Adipocyte (in vitro differentiated cells): ENCODE data around the gene RILPL1.
"Not testable (repeated sequence)": the region's sequence is repeated elsewhere in the genome, so short reads cannot be mapped to it uniquely, and the experiment has no call there.

Source experiments
- DNase-seq: peaks from one replicate; pipeline ENCODE4 v3.0.0-alpha.2; 2015; ENCODE audit warnings: low read depth
- H3K27me3 ChIP-seq: replicated peaks from 2 replicates; pipeline ENCODE4 v1.7.0; 2013; ENCODE audit warnings: mild to moderate bottlenecking, low read length, moderate library complexity; ENCODE audit not compliant: control insufficient read depth, insufficient read depth
- H3K36me3 ChIP-seq: 2 replicates; pipeline ENCODE4 v1.7.0; 2013; ENCODE audit warnings: low read length, mild to moderate bottlenecking, moderate library complexity; ENCODE audit not compliant: control insufficient read depth, insufficient read depth, severe bottlenecking
- H3K4me1 ChIP-seq: 2 replicates; pipeline ENCODE4 v1.7.0; 2013; ENCODE audit warnings: mild to moderate bottlenecking, low read length, moderate library complexity; ENCODE audit not compliant: control insufficient read depth, insufficient read depth
- H3K4me3 ChIP-seq: 2 replicates; pipeline ENCODE4 v1.7.0; 2013; ENCODE audit warnings: mild to moderate bottlenecking, low read length, moderate library complexity
- H3K9ac ChIP-seq: 2 replicates; pipeline ENCODE4 v1.7.0; 2013; ENCODE audit warnings: mild to moderate bottlenecking, low read length, moderate library complexity
- H3K9me3 ChIP-seq: 2 replicates; pipeline ENCODE4 v1.7.0; 2013; ENCODE audit warnings: mild to moderate bottlenecking, low read length, moderate library complexity; ENCODE audit not compliant: control insufficient read depth

The RILPL1 gene

GRCh38 chr12:123436017-123436964 lies 97.2 kb downstream of the RILPL1 start, which contains the start of gene RILPL2:
Gene RILPL2, minus strand, starts transcription at chr12:123436684. Its CDS starts 264 bp downstream, at chr12:123436420.
- peak within 1 kb of the TSS; percentile 98 for H3K4me3 ChIP-seq
- DNase-seq: peak; percentile 93
- no peaks in the 10 kb centered on the region for H3K36me3 ChIP-seq
- H3K9ac ChIP-seq: peak within 1 kb of the TSS; percentile 94
- H3K9me3 ChIP-seq: no peaks in the 10 kb centered on the region
- no peaks in the 10 kb centered on the region for H3K27me3 ChIP-seq
- peaks cover 16% of the 10 kb centered on the region for H3K4me1 ChIP-seq

DNA sequence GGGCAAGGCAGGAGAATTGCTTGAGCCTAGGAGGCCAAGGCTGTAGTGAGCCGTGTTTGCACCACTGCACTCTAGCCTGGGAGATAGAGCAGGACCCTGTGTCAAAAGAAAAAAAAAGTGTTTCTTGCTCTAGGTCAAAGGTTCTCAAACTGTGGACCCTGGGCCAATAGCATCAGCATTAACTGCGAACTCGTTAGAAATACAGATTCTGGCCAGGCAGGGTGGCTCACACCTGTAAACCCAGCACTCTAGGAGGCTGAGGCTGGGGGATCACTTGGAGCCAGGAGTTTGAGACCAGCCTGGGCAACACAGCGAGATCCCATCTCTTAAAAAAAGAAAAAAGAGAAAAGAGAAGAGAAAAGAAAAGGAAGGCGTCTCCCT lies 97.9 kb downstream of the RILPL1 start:
- Histone ChIP-seq H3K36me3 (peaks cover 2% of the 10 kb centered on the region), H3K9ac (peak overlapping the region; percentile 94), H3K9me3 (no peaks in the 10 kb centered on the region), H3K27me3 (no peaks in the 10 kb centered on the region), H3K4me3 (peak overlapping the region; percentile 98), H3K4me1 (peaks cover 16% of the 10 kb centered on the region)
- no peak for DNase-seq

DNA sequence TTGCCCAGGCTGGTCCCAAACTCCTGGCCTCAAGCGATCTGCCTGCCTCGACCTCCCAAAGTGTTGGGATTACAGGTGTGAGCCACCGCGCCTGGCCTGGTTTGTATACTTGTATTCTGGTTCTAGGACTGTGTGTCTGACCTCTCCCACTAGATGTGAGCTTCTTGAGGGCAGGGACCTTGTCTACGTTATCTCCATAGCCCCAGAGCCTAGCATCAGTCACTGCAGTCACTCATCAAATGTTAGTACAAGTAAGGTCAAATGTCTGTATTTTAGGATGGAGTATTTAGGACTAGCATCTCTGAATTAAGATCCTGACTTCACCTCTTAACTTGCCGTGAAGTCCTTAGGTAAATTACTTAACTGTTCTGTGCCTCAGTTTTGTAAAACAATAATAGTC lies 99.9 kb downstream of the RILPL1 start:
- H3K4me1 ChIP-seq: peaks cover 16% of the 10 kb centered on the region
- no peak overlapping the region for H3K4me3 ChIP-seq
- peaks cover 7% of the 10 kb centered on the region for H3K36me3 ChIP-seq
- H3K27me3 ChIP-seq: no peaks in the 10 kb centered on the region
- no peaks in the 10 kb centered on the region for H3K9me3 ChIP-seq
- DNase-seq: no peak
- no peak overlapping the region for H3K9ac ChIP-seq

- H3K9ac ChIP-seq: peak overlapping the region; percentile 34
- DNase-seq, H3K9me3 ChIP-seq, H3K27me3 ChIP-seq: not testable (repeated sequence)
- H3K36me3 ChIP-seq: peaks cover 14% of the 10 kb centered on the region
- H3K4me3 ChIP-seq: peak overlapping the region; percentile 58
- H3K4me1 ChIP-seq: peaks cover 16% of the 10 kb centered on the region
Measured at GRCh38 chr12:123431951-123432817, 101.3 kb downstream of the RILPL1 start.

DNA sequence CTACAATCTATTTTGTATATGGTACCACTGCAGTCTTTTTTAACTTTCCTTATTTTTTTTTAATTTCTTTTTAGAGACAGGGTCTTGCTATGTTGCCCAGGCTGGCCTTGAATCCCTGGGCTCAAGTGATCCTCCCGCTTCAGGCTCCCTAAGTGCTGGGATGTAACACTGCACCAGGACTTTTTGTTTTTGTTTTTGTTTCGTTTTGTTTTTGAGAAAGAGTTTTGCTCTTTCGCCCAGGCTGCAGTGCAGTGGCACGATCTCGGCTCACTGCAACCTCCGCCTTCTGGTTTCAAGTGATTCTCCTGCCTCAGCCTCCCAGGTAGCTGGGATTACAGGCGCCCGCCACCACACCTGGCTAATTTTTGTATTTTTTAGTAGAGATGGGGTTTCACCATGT lies 104.4 kb downstream of the RILPL1 start:
- H3K9me3 ChIP-seq, H3K4me3 ChIP-seq, H3K9ac ChIP-seq, DNase-seq, H3K27me3 ChIP-seq, H3K4me1 ChIP-seq: not testable (repeated sequence)
- H3K36me3 ChIP-seq: peaks cover 14% of the 10 kb centered on the region

GRCh38 chr12:123428591-123428990 lies 104.9 kb downstream of the RILPL1 start:
- Histone ChIP-seq H3K27me3 (no peaks in the 10 kb centered on the region), H3K9me3 (no peaks in the 10 kb centered on the region), H3K4me3 (no peak overlapping the region), H3K9ac (no peak overlapping the region), H3K4me1 (peaks cover 7% of the 10 kb centered on the region), H3K36me3 (peaks cover 14% of the 10 kb centered on the region)
- DNase-seq: no peak

DNA sequence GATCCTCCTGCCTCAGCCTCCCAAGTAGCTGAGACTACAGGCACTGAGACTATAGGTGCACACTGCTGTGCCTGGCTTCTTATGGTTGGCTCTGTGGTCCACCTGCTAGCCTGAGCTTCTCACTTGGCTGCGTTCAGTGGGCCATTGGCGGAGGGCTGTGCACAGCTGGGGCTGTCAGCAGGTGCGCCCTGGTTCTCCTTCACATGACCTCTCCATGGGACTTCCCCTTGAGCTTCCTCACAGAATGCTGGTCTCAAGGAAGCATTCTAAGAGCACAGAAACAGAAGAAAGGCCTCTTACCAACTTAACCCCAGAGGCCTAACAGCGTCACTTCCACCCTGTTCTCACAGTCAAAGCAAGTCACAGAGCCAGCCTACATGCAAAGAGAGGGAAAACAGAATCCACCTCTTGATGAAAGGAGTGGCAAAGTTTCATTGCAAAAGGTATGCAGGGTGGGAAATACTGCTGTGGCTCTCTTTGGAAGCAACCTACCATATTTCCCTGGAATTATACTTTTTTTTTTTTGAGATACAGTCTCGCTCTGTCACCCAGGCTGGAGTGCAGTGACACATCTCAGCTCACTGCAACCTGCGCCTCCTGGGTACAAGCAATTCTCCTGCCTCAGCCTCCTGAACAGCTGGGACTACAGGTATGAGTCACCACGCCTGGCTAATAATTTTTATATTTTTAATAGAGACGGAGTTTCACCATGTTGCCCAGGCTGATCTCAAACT lies 106.3 kb downstream of the RILPL1 start:
- DNase-seq: no peak
- no peaks in the 10 kb centered on the region for H3K27me3 ChIP-seq
- no peak overlapping the region for H3K4me3 ChIP-seq
- H3K36me3 ChIP-seq: peaks cover 21% of the 10 kb centered on the region
- no peaks in the 10 kb centered on the region for H3K4me1 ChIP-seq
- H3K9me3 ChIP-seq: no peaks in the 10 kb centered on the region
- no peak overlapping the region for H3K9ac ChIP-seq

- Histone ChIP-seq H3K4me3 (no peak overlapping the region), H3K9ac (no peak overlapping the region), H3K27me3 (no peaks in the 10 kb centered on the region), H3K36me3 (peaks cover 16% of the 10 kb centered on the region), H3K9me3 (no peaks in the 10 kb centered on the region), H3K4me1 (peaks cover 3% of the 10 kb centered on the region)
- no peak for DNase-seq
Measured at GRCh38 chr12:123421314-123421713, 112.2 kb downstream of the RILPL1 start.
